K562 (cell line): Measurements from ENCODE around the gene RER1. TPM values are rescaled to one million over a fixed set of nuclear protein-coding genes. Genes with fewer than 3 reads are reported as not detected.

Source experiments
- ATAC-seq: fragments of 200-7000 bp; cut with Tn5 transposase; 3 replicates; pipeline ENCODE4 v1.9.1; 2020; ENCODE audit warnings: moderate library complexity
- BruUV-seq: library from RNA; stranded (reverse); fragments of 400-500 nt; replicated peaks from 2 replicates; lab custom pipeline; 2021; lab: Mats Ljungman, UMichigan
- CTCF ChIA-PET: fragments of 300-600 bp; formaldehyde crosslinking; extraction: SDS; loops from one replicate; lab custom pipeline; 2021; ENCODE audit warnings: low intra/inter-chr PET ratio; lab: Yijun Ruan, JAX
- POLR2A ChIA-PET: fragments of 300-600, 350-650 bp; sonication (Branson Sonifier 250); formaldehyde crosslinking; extraction: SDS; loops from one replicate; lab custom pipeline; 2021; ENCODE audit warnings: antibody characterized with exemption, inconsistent platforms; lab: Yijun Ruan, JAX
- DNase-seq, 4 experiments: peaks; one replicate each; pipeline versions ENCODE4 v3.0.0 to v3.0.0-alpha.2; 2011 to 2018; ENCODE audit warnings: low spot score in 3 of 4, mixed read lengths in 3 of 4; ENCODE audit errors: extremely low read depth in 1 of 4
- FAIRE-seq: peaks from 2 replicates; lab custom pipeline; 2011; peaks lifted over from hg19 to GRCh38; lab: Jason Lieb, UNC
- H2AFZ ChIP-seq: 2 replicates; pipeline ENCODE4 v1.6.0; 2011; ENCODE audit warnings: low read depth, low read length, control low read depth, inconsistent platforms
- H3K27ac ChIP-seq: fragments of 200-600 bp; 3 replicates; pipeline ENCODE4 v1.8.0; 2011; ENCODE audit warnings: low read depth, mild to moderate bottlenecking, control low read depth, inconsistent platforms, low read length, moderate library complexity, mixed read lengths; ENCODE audit errors: extremely low read depth
- H3K27me3 ChIP-seq, 2 experiments: fragments of 300-600 bp in 1 of 2; 2 replicates in 1 of 2; 3 replicates in 1 of 2; pipeline versions ENCODE4 v1.6.0 to v1.8.0; 2011; ENCODE audit warnings: inconsistent platforms in 2 of 2, low read length in 2 of 2, mild to moderate bottlenecking in 1 of 2, mixed read lengths in 1 of 2, moderate library complexity in 1 of 2; ENCODE audit not compliant: control insufficient read depth in 2 of 2, insufficient read depth in 2 of 2
- H3K36me3 ChIP-seq: fragments of 300-600 bp; 3 replicates; pipeline ENCODE4 v1.8.0; 2011; ENCODE audit warnings: mild to moderate bottlenecking, low read length, inconsistent platforms; ENCODE audit not compliant: control insufficient read depth, insufficient read depth
- H3K4me1 ChIP-seq, 2 experiments: fragments of 200-600 bp in 1 of 2; replicated peaks in 1 of 2; 2 replicates in 1 of 2; 3 replicates in 1 of 2; pipeline versions ENCODE4 v1.5.1 to v1.8.0; 2011; ENCODE audit warnings: inconsistent platforms in 2 of 2, low read length in 2 of 2, mild to moderate bottlenecking in 1 of 2, mixed read lengths in 1 of 2, moderate library complexity in 1 of 2; ENCODE audit not compliant: control insufficient read depth in 2 of 2, insufficient read depth in 2 of 2
- H3K4me2 ChIP-seq: 2 replicates; pipeline ENCODE4 v1.6.1; 2011; ENCODE audit warnings: low read length, control low read depth, inconsistent platforms, mixed read lengths; ENCODE audit not compliant: insufficient read depth
- H3K4me3 ChIP-seq: fragments of 200-600 bp; sonication (generic), shearing (Covaris generic); 2 replicates; pipeline ENCODE4 v1.5.1; 2016; ENCODE audit warnings: control low read depth, inconsistent platforms
- H3K79me2 ChIP-seq: fragments of 200-600 bp; 3 replicates; pipeline ENCODE4 v1.8.0; 2011; ENCODE audit warnings: low read length, inconsistent platforms; ENCODE audit not compliant: control insufficient read depth, insufficient read depth
- H3K9ac ChIP-seq, 2 experiments: 2 replicates each; pipeline versions ENCODE4 v1.6.0 to v1.6.1; 2011; ENCODE audit warnings: low read depth in 2 of 2, low read length in 2 of 2, control low read depth in 1 of 2, inconsistent platforms in 1 of 2, mild to moderate bottlenecking in 1 of 2, mixed read lengths in 1 of 2; ENCODE audit not compliant: insufficient read depth in 1 of 2
- H3K9me1 ChIP-seq: one replicate; pipeline ENCODE4 v1.6.0; 2011; ENCODE audit warnings: inconsistent platforms, mild to moderate bottlenecking, low read length, moderate library complexity; ENCODE audit not compliant: control insufficient read depth, insufficient read depth
- H3K9me3 ChIP-seq: replicated peaks from 2 replicates; pipeline ENCODE4 v1.5.1; 2011; ENCODE audit warnings: low read depth, low read length, inconsistent platforms; ENCODE audit not compliant: control insufficient read depth, insufficient read depth
- H4K20me1 ChIP-seq: replicated peaks from 2 replicates; pipeline ENCODE4 v1.6.1; 2011; ENCODE audit warnings: low read length, inconsistent platforms, mixed read lengths; ENCODE audit not compliant: control insufficient read depth, insufficient read depth
- BHLHE40 ChIP-seq: IDR thresholded peaks from 2 replicates; pipeline ENCODE4 v1.6.1; 2011; ENCODE audit warnings: low read length, improper control_type of control experiment
- ETV6 ChIP-seq, 3 experiments: fragments of 150-350 bp in 1 of 3; sonication (generic) in 1 of 3; formaldehyde crosslinking in 1 of 3; IDR thresholded peaks; 2 replicates each; pipeline versions ENCODE4 v1.6.1 to v1.8.0; 2014 to 2022; ENCODE audit warnings: borderline replicate concordance in 2 of 3, low read depth in 2 of 3, antibody characterized with exemption in 1 of 3, low read length in 1 of 3, mild to moderate bottlenecking in 1 of 3, missing genetic modification reagents in 1 of 3
- HNRNPUL1 ChIP-seq: fragments of 200-400 bp; formaldehyde crosslinking; IDR thresholded peaks from 2 replicates; pipeline ENCODE4 v1.6.1; 2017; ENCODE audit warnings: low read length
- ZBTB7A ChIP-seq: IDR thresholded peaks from 2 replicates; pipeline ENCODE4 v1.6.1; 2011; ENCODE audit warnings: low read depth, mild to moderate bottlenecking, low read length, moderate library complexity, borderline replicate concordance; ENCODE audit not compliant: control insufficient read depth
- WGBS: fragments of 100-300 bp; shearing (Covaris generic); methylation state at CpG from one replicate; pipeline ENCODE4 v1.1.6; 2016; ENCODE audit warnings: low coverage, mixed read lengths; ENCODE audit not compliant: insufficient coverage; ENCODE audit errors: missing lambda C conversion rate; 5-methylcytosine and 5-hydroxymethylcytosine counted together
- in situ Hi-C: fragments of 300-500 bp; cut with MboI; formaldehyde crosslinking; loops from 4 replicates; pipeline ENCODE4 v1.15.0; 2018; ENCODE audit warnings: inconsistent platforms, mixed read lengths
- intact Hi-C: fragments of 100-400 bp; cut with micrococcal nuclease; formaldehyde crosslinking; loops from 2 replicates; pipeline ENCODE4 v1.14.2; 2022
- polyA plus RNA-seq, 8 experiments: library from polyadenylated mRNA; depleted of rRNA in 4 of 8; stranded (reverse) in 5 of 8; unstranded in 3 of 8; fragments of >200 nt; fragmentation: Nextera tagmentation in 2 of 8; fragmentation: Illumina TruSeq in 1 of 8; extraction: Ambion mirVana in 2 of 8; extraction: Trizol in 1 of 8; gene quantifications; 2 replicates each; pipeline versions ENCODE4 v1.2.1 to v1.2.3, GENCODE V29; 2011 to 2014; ENCODE audit warnings: inconsistent platforms in 1 of 8, missing spikeins in 1 of 8
- total RNA-seq, 7 experiments: library from RNA; depleted of rRNA in 6 of 7; stranded (reverse); fragments of >200 nt in 6 of 7; fragmentation: Illumina TruSeq in 2 of 7; extraction: Trizol in 2 of 7; gene quantifications; 2 replicates each; pipeline versions ENCODE4 v1.2.1 to v1.2.3, GENCODE V29; 2011 to 2021; ENCODE audit warnings: low replicate concordance in 1 of 7
- TF ChIP-seq, protein P1 (sequence below), 2 experiments: IDR thresholded peaks; 2 replicates each; pipeline ENCODE4 v1.6.1; 2012; ENCODE audit warnings: improper control_type of control experiment in 2 of 2, low read depth in 2 of 2, low read length in 2 of 2, borderline replicate concordance in 1 of 2
- TF ChIP-seq, protein P2 (sequence below): sonication (generic); formaldehyde crosslinking; IDR thresholded peaks from 2 replicates; pipeline ENCODE4 v1.8.0; 2023; ENCODE audit warnings: mild to moderate bottlenecking, missing genetic modification reagents

Gene RER1
- total and polyA plus RNA-seq, 9 of the 15 experiments (the other 6 are each of a cell fraction or from before 2014, with no cell fraction given): 19.6 to 354 (median 183) TPM

GRCh38 chr1:2452201-2452931 is 60.7 kb downstream of the RER1 start:
- Histone ChIP-seq H4K20me1 (peaks cover 12% of the 10 kb centered on the region), H3K9me1 (no peaks in the 10 kb centered on the region), H3K4me3 (no peak overlapping the region), H3K36me3 (no peaks in the 10 kb centered on the region), H3K9ac (no peak overlapping the region; a peak in 1 of 4 replicates), H3K27me3 (peaks cover 23 to 75% of the 10 kb centered on the region in 2 experiments; a peak in 3 of 5 replicates), H2AFZ (no peak overlapping the region), H3K4me2 (no peak overlapping the region), H3K4me1 (peaks cover 0 to 73% of the 10 kb centered on the region in 2 experiments; a peak in 3 of 5 replicates), H3K9me3 (no peaks in the 10 kb centered on the region), H3K27ac (no peak overlapping the region), H3K79me2 (no peaks in the 10 kb centered on the region)
- in situ Hi-C loops (no loop called here), intact Hi-C loops (no loop called here)
- TF ChIP-seq ETV6 (IDR thresholded peaks at IDR 0.05; ENCODE audit: borderline replicate concordance in 1 of 2, low read depth in 2 of 2, low read length in 1 of 2) (no peak), ETV6 (CRISPR knock-in tag; IDR thresholded peaks at IDR 0.05; ENCODE audit: borderline replicate concordance) (no peak), HNRNPUL1 (no peak), ZBTB7A (no peak), BHLHE40 (no peak)
- TF ChIP-seq, protein P1, sequence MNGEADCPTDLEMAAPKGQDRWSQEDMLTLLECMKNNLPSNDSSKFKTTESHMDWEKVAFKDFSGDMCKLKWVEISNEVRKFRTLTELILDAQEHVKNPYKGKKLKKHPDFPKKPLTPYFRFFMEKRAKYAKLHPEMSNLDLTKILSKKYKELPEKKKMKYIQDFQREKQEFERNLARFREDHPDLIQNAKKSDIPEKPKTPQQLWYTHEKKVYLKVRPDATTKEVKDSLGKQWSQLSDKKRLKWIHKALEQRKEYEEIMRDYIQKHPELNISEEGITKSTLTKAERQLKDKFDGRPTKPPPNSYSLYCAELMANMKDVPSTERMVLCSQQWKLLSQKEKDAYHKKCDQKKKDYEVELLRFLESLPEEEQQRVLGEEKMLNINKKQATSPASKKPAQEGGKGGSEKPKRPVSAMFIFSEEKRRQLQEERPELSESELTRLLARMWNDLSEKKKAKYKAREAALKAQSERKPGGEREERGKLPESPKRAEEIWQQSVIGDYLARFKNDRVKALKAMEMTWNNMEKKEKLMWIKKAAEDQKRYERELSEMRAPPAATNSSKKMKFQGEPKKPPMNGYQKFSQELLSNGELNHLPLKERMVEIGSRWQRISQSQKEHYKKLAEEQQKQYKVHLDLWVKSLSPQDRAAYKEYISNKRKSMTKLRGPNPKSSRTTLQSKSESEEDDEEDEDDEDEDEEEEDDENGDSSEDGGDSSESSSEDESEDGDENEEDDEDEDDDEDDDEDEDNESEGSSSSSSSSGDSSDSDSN (IDR thresholded peaks at IDR 0.05; ENCODE audit: borderline replicate concordance in 1 of 2, low read depth in 2 of 2, low read length in 2 of 2): 0 out of 4 replicates have a peak, but pooled peaks of 1 of the 2 experiments have one; percentile 3
- TF ChIP-seq, protein P2, sequence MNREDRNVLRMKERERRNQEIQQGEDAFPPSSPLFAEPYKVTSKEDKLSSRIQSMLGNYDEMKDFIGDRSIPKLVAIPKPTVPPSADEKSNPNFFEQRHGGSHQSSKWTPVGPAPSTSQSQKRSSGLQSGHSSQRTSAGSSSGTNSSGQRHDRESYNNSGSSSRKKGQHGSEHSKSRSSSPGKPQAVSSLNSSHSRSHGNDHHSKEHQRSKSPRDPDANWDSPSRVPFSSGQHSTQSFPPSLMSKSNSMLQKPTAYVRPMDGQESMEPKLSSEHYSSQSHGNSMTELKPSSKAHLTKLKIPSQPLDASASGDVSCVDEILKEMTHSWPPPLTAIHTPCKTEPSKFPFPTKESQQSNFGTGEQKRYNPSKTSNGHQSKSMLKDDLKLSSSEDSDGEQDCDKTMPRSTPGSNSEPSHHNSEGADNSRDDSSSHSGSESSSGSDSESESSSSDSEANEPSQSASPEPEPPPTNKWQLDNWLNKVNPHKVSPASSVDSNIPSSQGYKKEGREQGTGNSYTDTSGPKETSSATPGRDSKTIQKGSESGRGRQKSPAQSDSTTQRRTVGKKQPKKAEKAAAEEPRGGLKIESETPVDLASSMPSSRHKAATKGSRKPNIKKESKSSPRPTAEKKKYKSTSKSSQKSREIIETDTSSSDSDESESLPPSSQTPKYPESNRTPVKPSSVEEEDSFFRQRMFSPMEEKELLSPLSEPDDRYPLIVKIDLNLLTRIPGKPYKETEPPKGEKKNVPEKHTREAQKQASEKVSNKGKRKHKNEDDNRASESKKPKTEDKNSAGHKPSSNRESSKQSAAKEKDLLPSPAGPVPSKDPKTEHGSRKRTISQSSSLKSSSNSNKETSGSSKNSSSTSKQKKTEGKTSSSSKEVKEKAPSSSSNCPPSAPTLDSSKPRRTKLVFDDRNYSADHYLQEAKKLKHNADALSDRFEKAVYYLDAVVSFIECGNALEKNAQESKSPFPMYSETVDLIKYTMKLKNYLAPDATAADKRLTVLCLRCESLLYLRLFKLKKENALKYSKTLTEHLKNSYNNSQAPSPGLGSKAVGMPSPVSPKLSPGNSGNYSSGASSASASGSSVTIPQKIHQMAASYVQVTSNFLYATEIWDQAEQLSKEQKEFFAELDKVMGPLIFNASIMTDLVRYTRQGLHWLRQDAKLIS (CRISPR knock-in tag): no peak
- ChIA-PET CTCF (no interaction called here), POLR2A (interaction anchor here (0.6 to 1.0 kb wide), 4 partner anchors 69 to 572 kb away, joined by 3 read pairs; partner anchors contain the start of gene PANK4)
- ATAC-seq: no peak
- BruUV-seq: no TSS peak
- 8% methylated on average over 21 of the region's 21 CpGs for WGBS
- no peak for DNase-seq
- FAIRE-seq: no peak
